Ishikawa (cell line): Measurements from ENCODE around the gene ANO3.

Source experiments
- CEBPB ChIP-seq: IDR thresholded peaks from 2 replicates; pipeline ENCODE4 v1.6.1; 2012
- CREB1 ChIP-seq: IDR thresholded peaks from 2 replicates; pipeline ENCODE4 v1.6.1; 2012; ENCODE audit warnings: low read depth
- EGR1 ChIP-seq: IDR thresholded peaks from 2 replicates; pipeline ENCODE4 v1.6.1; 2012
- EP300 ChIP-seq: IDR thresholded peaks from 2 replicates; pipeline ENCODE4 v1.6.1; 2012; ENCODE audit warnings: borderline replicate concordance
- FOXM1 ChIP-seq: IDR thresholded peaks from 2 replicates; pipeline ENCODE4 v1.6.1; 2012; ENCODE audit warnings: low read depth, borderline replicate concordance
- NFIC ChIP-seq: IDR thresholded peaks from 2 replicates; pipeline ENCODE4 v1.6.1; 2012
- RAD21 ChIP-seq: IDR thresholded peaks from 2 replicates; pipeline ENCODE4 v1.6.1; 2012; ENCODE audit warnings: low read depth
- REST ChIP-seq: IDR thresholded peaks from 2 replicates; pipeline ENCODE4 v1.6.1; 2012; ENCODE audit warnings: low read depth, mild to moderate bottlenecking
- TAF1 ChIP-seq: IDR thresholded peaks from 2 replicates; pipeline ENCODE4 v1.6.1; 2012; ENCODE audit warnings: low read depth, mild to moderate bottlenecking
- TCF12 ChIP-seq: IDR thresholded peaks from 2 replicates; pipeline ENCODE4 v1.6.1; 2012; ENCODE audit warnings: low read depth
- TEAD4 ChIP-seq: IDR thresholded peaks from 2 replicates; pipeline ENCODE4 v1.6.1; 2012
- YY1 ChIP-seq: IDR thresholded peaks from 2 replicates; pipeline ENCODE4 v1.6.1; 2012; ENCODE audit warnings: low read depth
- ZBTB7A ChIP-seq: IDR thresholded peaks from 2 replicates; pipeline ENCODE4 v1.6.1; 2012; ENCODE audit warnings: low read depth
- TF ChIP-seq, protein P1 (sequence below): IDR thresholded peaks from 2 replicates; pipeline ENCODE4 v1.6.1; 2012
- TF ChIP-seq, protein P2 (sequence below): IDR thresholded peaks from 2 replicates; pipeline ENCODE4 v1.6.1; 2012

Gene ANO3

GRCh38 chr11:26418386-26418912, 86.5 kb downstream of the ANO3 start:
- TF ChIP-seq TAF1 (no peak), TCF12 (no peak), RAD21 (no peak), CREB1 (no peak), FOXM1 (no peak), TEAD4 (no peak)

DNA sequence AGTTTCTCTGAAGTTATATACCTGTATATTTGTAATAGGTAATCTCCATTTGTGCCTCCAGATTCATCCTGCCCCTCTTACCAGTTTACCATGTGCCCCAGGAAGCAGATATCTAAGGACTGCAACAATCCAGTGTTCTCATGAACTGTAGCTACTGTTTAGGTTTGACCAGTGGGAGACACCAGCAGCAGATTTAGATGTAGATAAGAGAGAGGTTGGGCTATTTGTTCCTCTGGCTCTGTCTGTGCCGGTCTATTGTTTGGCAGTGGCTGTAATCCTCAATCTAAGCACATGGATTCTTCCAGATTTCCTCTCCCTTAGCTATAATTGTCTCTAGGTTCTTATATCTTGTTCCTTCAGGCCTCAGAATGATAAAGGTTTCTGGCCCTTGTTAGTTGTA, 88.4 kb downstream of the ANO3 start:
- TF ChIP-seq EP300: no peak
- TF ChIP-seq FOXM1: no peak
- TF ChIP-seq REST: no peak
- TF ChIP-seq TCF12: no peak
- no peak for TF ChIP-seq ZBTB7A
- TF ChIP-seq RAD21: no peak
- TF ChIP-seq CREB1: no peak
- no peak for TF ChIP-seq NFIC
- TF ChIP-seq, protein P1, sequence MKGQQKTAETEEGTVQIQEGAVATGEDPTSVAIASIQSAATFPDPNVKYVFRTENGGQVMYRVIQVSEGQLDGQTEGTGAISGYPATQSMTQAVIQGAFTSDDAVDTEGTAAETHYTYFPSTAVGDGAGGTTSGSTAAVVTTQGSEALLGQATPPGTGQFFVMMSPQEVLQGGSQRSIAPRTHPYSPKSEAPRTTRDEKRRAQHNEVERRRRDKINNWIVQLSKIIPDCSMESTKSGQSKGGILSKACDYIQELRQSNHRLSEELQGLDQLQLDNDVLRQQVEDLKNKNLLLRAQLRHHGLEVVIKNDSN: no peak
- no peak for TF ChIP-seq EGR1
- no peak for TF ChIP-seq YY1
- TF ChIP-seq, protein P2, sequence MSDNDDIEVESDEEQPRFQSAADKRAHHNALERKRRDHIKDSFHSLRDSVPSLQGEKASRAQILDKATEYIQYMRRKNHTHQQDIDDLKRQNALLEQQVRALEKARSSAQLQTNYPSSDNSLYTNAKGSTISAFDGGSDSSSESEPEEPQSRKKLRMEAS: no peak
- no peak for TF ChIP-seq TEAD4
- no peak for TF ChIP-seq CEBPB
- TF ChIP-seq TAF1: no peak

DNA sequence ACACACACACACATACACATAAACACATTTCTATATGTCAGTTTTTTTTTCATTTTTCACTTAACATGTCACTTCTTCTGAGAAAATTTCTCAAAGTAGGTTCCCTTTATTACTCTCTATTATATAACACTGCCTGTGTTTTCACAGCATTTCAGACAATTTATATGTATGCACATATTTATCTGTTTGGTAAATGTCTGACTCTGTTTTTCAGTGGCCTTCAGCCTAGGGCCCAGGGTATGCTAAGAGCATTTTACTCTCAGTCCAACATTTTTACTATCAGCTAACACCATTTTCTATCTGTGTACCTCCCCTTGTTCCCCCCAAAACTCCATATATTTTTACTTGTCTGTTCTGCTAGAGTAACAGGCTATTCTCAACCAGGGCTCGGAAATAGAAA, 92.3 kb downstream of the ANO3 start:
- no peak for TF ChIP-seq ZBTB7A
- TF ChIP-seq CEBPB: no peak
- TF ChIP-seq CREB1: no peak
- no peak for TF ChIP-seq RAD21
- no peak for TF ChIP-seq NFIC
- TF ChIP-seq TEAD4: no peak
- TF ChIP-seq FOXM1: no peak
- TF ChIP-seq, protein P1: no peak
- TF ChIP-seq EP300: no peak
- no peak for TF ChIP-seq TAF1

- TF ChIP-seq CREB1 (no peak), NFIC (no peak), RAD21 (no peak), YY1 (no peak), REST (no peak)
- TF ChIP-seq, protein P1: no peak
These were observed 107.9 kb downstream of the ANO3 start for GRCh38 chr11:26439854-26440253.

- no peak for TF ChIP-seq TEAD4
- TF ChIP-seq, protein P1: no peak
- no peak for TF ChIP-seq CEBPB
- TF ChIP-seq FOXM1: no peak
- TF ChIP-seq TCF12: no peak
- no peak for TF ChIP-seq EGR1
- TF ChIP-seq ZBTB7A: no peak
- no peak for TF ChIP-seq REST
- no peak for TF ChIP-seq YY1
- no peak for TF ChIP-seq CREB1
- no peak for TF ChIP-seq NFIC
- no peak for TF ChIP-seq RAD21
- no peak for TF ChIP-seq TAF1
- no peak for TF ChIP-seq EP300
- TF ChIP-seq, protein P2: no peak
These were observed 110.2 kb downstream of the ANO3 start for GRCh38 chr11:26442131-26442530.
